ENCODE data around the gene CEP85. TPM values are rescaled to one million over a fixed set of nuclear protein-coding genes. Genes with fewer than 3 reads are reported as not detected.
A peak's percentile ranks its signal among the peaks of the same experiment; 100 is the strongest.

CEP85 gene
- total and polyA plus RNA-seq, 2 of the 13 experiments (the other 11 are each of a cell fraction or from before 2014, with no cell fraction given), result 16.1 to 26.7 TPM

- TF ChIP-seq ZXDC (CRISPR knock-in tag; IDR thresholded peaks at IDR 0.05) (peak; percentile 9; the same call in 1 of the 2 replicates), PPARG (CRISPR knock-in tag; conservative IDR thresholded peaks at IDR 0.05) (0 out of 2 replicates have a peak, but pooled peaks have one; percentile 37), HES4 (CRISPR knock-in tag; IDR thresholded peaks at IDR 0.05; ENCODE audit: borderline replicate concordance) (0 out of 2 replicates have a peak, but pooled peaks have one; percentile 42), KDM2A (CRISPR knock-in tag; IDR thresholded peaks at IDR 0.05; ENCODE audit: borderline replicate concordance, low read depth) (peak; percentile 26; the same call in 1 of the 2 replicates), SSRP1 (CRISPR knock-in tag; IDR thresholded peaks at IDR 0.05) (no peak), NRL (CRISPR knock-in tag; IDR thresholded peaks at IDR 0.05; ENCODE audit: borderline replicate concordance) (peak; percentile 55; the same call in 1 of the 2 replicates), ZNF616 (CRISPR knock-in tag; IDR thresholded peaks at IDR 0.05; ENCODE audit: low read depth) (0 out of 2 replicates have a peak, but pooled peaks have one; percentile 28), ZBTB40 (IDR thresholded peaks at IDR 0.05) (no peak), ZBTB40 (CRISPR knock-in tag; IDR thresholded peaks at IDR 0.05) (peak; percentile 71), IKZF5 (CRISPR knock-in tag; IDR thresholded peaks at IDR 0.05) (0 out of 2 replicates have a peak, but pooled peaks have one; percentile 42), MXI1 (IDR thresholded peaks at IDR 0.05; ENCODE audit: borderline replicate concordance, low read depth, low read length) (peak; percentile 67; the same call in 1 of the 3 replicates), ZFAT (CRISPR knock-in tag; conservative IDR thresholded peaks at IDR 0.05) (no peak), ATF4 (CRISPR knock-in tag; IDR thresholded peaks at IDR 0.05) (peak in 1 of 2 experiments; percentile 46; a peak in 1 of 4 replicates)
These were observed 8.8 kb upstream of the CEP85 start (continued) for GRCh38 chr1:26225033-26225831.

Data from HepG2 (cell line).